GM21737 (cell line): ENCODE data around the gene LOXL4.

Source experiments
- ATAC-seq: cut with Tn5 transposase; IDR thresholded peaks from one replicate; pipeline ENCODE4 v1.9.1; 2021; ENCODE audit warnings: mild to moderate bottlenecking, moderate library complexity; ENCODE audit not compliant: unreplicated experiment

Gene LOXL4

GRCh38 chr10:98295401-98295811 is 27.4 kb upstream of the LOXL4 start:
- ATAC-seq, result no peak

DNA sequence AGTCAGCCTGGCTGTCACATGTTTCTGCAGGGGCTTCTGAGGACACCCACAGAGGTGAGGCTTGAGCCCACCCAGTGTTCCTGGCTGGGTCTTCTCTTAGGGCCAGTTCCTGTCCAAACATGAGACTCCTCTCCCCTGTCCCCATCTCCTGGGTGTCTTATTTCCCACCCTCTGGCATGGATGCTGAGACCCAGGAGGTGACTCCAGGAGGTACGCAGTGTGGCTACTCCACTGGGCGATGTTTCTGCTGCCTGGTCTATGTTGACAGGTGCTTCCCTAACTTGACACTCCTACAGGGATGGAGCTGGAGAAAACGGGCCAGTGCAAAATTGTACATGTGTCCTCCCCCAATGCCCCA is 26.3 kb upstream of the LOXL4 start:
- ATAC-seq, result no peak

- ATAC-seq, result no peak
Measured at GRCh38 chr10:98293550-98294269, 25.7 kb upstream of the LOXL4 start.

GRCh38 chr10:98292971-98293370 is 25.0 kb upstream of the LOXL4 start:
- ATAC-seq, result no peak

DNA sequence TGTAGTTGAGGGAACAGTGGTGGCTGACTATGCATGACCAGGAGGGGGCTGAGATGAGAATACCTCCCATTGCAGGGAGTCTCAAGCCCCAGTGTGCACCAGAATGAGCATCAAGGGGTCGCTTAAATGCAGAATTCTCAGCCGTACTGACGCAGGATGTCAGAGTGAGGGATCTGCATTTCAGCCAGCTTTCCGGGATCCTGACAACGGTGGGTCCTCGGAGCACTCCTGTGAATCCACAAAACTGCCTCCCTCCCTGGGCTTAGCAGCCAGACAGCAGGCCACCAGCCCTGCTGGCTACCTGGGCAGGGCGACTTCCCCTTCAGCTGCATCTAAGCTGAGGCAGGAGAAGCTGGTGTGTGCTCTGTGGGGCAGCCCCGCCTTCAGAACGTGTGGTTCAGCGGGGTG is 21.8 kb upstream of the LOXL4 start:
- no peak for ATAC-seq

DNA sequence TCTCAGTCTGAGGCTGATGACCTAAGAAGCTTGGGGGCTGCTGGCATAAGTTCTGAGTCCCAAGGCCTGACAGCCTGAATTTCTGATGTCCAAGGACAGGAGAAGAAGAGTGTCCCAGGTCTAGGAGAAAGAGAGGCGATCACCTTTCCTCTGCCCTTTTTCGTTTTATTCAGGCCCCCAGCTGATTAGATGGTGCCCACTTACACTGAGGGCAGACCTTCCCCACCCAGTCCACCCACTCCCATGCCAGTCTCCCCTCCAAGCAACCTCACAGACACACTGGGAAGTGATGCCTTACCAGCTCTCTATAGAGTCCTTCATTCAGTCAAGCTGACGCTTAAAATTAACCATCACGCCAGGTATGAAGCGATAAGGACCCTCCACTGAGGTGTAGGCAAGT is 19.3 kb upstream of the LOXL4 start:
- ATAC-seq, result no peak

GRCh38 chr10:98286419-98286818 is 18.4 kb upstream of the LOXL4 start:
- no peak for ATAC-seq

DNA sequence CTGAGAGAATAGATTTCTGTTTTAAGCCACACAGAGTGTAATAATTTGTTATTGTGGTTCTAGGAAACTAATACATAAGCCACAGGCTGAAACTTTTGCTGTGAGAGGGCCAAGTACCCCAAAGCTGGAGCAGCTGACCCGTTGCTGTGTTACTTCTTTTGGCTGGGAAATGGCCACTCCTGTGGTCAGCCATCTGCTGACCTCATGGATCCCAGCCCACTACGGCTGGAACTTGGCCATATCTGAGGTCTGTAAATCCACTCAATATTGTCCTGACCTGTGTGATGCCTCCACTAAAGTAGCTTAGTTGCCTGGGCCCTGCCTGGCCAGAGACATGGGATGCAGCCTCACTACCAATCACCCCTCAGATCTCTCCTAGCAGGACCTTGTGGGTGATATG is 17.4 kb upstream of the LOXL4 start:
- no peak for ATAC-seq

GRCh38 chr10:98276311-98276710 is 8.3 kb upstream of the LOXL4 start:
- no peak for ATAC-seq

DNA sequence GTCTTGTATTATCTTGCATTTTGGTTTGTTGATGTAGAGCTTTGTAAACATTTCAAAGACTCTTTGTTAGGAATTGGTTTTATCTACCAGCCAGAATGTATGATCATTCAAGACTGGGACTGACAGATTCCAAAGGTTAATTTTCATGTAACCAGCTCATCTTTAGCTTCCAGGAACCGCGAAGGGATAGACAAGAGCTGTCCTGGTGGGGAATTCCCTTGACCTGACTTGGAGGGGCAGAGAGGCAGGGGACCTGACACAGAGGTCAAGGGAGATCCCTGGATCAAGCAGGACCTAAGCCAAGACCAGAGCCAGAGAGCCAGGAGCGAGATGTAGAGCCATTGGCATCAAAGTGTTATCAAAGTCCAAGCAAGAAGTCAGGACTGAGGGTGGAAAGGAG is 6.6 kb upstream of the LOXL4 start:
- ATAC-seq, result no peak

GRCh38 chr10:98273057-98273850 is 5.3 kb upstream of the LOXL4 start:
- ATAC-seq, result no peak

- ATAC-seq, result no peak
Measured at GRCh38 chr10:98272656-98273055, 4.7 kb upstream of the LOXL4 start.

- no peak for ATAC-seq
Measured at GRCh38 chr10:98272245-98272644, 4.3 kb upstream of the LOXL4 start.

DNA sequence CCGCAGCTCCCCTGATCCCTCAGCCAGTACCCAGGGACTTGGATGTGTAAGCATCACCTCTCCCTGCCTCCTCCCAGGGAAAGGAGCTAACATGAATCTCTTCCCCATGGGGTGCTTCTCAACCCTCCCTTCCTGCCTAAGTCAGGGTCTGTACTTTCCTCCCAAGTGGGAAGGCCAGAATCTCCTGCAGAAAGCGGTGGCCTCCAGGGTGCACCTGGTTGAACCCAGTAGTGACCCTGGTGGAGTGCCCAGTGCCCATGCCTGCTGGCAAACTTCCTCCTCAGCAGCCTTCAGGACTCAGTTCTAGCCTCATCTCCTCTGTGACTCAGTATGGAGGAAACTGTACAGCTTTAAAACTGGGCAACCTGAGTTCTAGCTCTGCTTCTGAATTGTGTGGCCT is 2.8 kb upstream of the LOXL4 start:
- no peak for ATAC-seq

DNA sequence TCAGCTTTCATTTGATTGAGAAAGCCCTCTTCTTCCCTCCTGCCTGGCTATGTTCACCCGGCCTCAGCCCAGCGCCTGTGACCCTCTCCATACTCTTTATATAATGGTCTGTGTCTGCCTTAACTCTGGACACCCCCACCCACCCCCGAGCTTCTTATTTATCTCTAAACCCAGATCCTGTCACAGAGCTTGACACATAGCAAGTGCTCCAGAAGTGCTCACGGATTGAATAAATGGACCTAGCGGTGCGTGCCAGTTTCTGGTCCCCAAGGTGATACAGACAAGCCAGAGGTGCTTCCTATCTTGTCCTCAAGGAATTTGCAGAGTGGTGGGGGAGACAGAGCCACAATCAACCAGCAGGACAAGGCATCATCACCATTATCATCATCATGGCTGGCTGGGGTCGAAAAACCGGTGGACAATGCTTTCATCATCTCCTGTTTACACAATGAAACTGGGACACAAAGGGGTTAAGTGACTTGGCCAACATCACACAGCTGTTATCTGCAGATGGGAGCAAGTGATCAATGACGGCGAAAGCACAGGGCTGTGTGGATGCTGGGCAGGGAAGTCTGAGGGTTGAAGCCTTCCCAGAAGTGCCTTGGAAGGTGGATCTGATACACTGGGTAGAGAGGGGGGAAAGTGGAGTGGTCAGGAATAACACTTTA is 2.2 kb upstream of the LOXL4 start:
- ATAC-seq, result no peak

- no peak for ATAC-seq
Measured at GRCh38 chr10:98269435-98269912, 1.5 kb upstream of the LOXL4 start.

DNA sequence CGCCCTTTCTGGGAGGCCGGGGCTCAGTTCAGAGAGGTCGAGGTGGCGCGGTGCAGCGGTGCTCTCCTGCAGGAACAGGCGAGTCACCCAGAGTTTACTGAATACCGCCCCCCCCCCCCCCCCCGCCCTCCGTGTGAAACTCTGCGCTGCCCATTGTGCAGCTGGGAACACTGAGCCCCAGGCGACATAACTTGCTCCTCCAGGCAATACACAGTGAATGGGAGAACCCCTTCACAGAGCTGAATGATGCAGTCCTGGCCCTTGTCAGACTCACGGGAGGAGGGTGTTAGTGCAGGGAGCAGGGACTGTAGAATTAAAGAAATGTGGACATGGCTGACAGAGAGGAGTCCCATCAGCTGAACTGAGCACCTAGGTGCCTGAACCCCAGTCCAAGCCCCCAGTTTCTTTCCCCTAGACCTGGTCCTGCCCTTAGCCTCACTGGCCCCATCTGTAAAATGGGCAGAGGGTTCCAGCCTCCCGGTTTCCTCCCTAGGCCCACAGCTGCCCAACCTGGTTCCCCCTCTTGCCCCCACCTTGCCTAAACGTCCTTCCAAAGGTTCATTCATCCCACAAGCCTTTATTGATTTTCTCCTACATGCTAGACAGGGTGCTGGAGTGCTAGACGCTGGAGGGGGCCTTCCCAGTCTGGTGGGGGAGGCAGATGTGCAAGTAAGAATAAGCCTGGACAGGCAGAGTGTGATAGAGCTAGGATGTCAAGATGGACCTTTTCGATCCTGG is 869 bp upstream of the LOXL4 start:
- no peak for ATAC-seq

- no peak for ATAC-seq
Measured at GRCh38 chr10:98267069-98267893, 713 bp downstream of the LOXL4 start.

- ATAC-seq, result no peak
Measured at GRCh38 chr10:98266647-98267046, 1.3 kb downstream of the LOXL4 start.
